Activated CD4-positive, alpha-beta T cell treated with anti-CD3 and anti-CD28 coated beads for 4 hours (primary cell): ENCODE measurements around the gene TBC1D1.
"Not testable (repeated sequence)": the region's sequence is repeated elsewhere in the genome, so short reads cannot be mapped to it uniquely, and the experiment has no call there.

Experiments used
- DNase-seq, 2 donors: peaks; one replicate each; pipeline ENCODE4 v3.0.0-alpha.2; 2020

TBC1D1 gene

GRCh38 chr4:37968747-37969146 is 77.9 kb downstream of the TBC1D1 start:
- DNase-seq, result no peak

DNA sequence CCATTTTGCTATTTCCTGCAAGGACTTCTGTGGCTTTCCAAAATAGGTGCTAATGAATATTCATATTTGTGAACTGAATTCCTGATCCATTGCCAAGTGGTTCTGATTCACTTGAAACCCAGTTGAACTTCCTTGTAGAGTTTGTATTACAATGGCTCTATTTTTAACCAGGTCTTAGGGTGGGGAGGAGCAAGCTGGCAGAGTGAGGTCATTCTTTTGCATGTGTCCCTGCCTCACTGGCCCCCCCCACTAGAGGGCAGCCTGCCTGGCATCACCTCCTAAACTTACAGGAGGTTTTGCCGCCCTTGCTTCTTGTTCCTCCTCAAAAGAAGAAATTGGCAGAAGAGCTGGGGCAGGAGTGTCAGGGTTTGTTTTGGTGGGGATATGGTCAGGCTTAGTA is 79.8 kb downstream of the TBC1D1 start:
- peak; percentile 51 to 58 for DNase-seq

GRCh38 chr4:37971202-37971601 is 80.3 kb downstream of the TBC1D1 start:
- DNase-seq, result no peak

DNA sequence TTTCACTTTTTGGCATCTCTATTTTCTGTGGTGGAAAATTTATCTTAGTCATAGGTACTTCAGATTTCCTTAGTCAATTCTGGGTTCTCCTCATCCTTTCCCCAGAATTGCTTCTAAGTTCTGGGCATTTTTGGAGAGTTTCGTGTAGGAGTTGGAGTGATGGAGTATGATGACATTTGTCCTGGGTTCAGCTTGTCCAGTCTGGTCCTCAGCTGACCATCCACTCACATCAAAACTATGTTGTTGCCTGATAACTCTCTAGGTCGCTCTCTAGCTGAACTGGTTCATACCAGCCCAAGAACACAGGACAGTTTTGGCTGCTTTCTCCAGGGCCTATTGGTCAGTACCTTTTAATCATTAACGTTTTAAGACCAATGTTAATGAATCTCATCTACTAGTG is 82.6 kb downstream of the TBC1D1 start:
- no peak for DNase-seq

DNA sequence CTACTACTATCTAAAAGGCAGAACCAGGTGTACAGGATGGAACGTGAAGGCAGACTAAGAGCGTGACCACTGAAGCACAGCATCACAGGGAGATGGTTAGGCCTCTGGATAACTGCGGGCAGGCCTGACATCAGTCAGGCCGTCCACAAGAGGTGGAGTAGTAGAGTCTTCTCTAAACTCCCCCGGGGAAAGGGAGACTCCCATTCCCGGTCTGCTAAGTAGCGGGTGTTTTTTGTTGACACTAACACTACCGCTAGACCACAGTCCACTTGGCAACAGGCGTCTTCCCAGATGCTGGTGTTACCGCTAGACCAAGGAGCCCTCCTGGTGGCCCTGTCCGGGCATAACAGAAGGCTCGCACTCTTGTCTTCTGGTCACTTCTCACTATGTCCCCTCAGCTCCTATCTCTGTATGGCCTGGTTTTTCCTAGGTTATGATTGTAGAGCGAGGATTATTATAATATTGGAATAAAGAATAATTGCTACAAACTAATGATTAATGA is 84.5 kb downstream of the TBC1D1 start:
- not testable (repeated sequence) for DNase-seq

- DNase-seq, result no peak
Observed at GRCh38 chr4:37976507-37976906, 85.6 kb downstream of the TBC1D1 start.

- DNase-seq, result peak; percentile 71 to 83
Observed at GRCh38 chr4:37976991-37977470, 86.1 kb downstream of the TBC1D1 start.

- DNase-seq, result peak; percentile 75 to 76
Observed at GRCh38 chr4:37977471-37978247, 86.8 kb downstream of the TBC1D1 start.

- DNase-seq, result peak; percentile 6 to 12
Observed at GRCh38 chr4:37978248-37978924, 87.5 kb downstream of the TBC1D1 start.

- no peak for DNase-seq
Observed at GRCh38 chr4:37980246-37980645, 89.4 kb downstream of the TBC1D1 start.

DNA sequence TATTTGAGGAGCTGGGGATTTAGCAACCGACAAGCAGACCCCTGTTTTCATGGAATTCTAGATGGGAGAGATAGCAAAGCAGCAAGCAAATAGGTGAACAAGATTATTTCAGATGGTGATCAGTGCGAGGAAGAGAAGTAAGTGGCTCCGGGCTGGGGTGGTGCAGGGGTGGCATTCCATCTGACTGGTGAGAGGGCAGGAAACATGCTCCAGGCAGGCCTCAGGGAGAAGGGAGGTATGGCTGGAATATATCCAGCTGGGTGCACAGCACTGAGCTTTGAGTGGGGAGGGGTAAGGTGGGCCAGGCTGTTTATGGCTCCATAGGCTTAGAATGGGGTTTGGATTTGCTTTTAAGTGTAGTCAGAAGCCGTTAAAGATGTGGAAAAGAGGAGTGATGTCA is 90.5 kb downstream of the TBC1D1 start:
- no peak for DNase-seq

- DNase-seq, result no peak
Observed at GRCh38 chr4:37981844-37982720, 91.2 kb downstream of the TBC1D1 start.

GRCh38 chr4:37982736-37983135 is 91.9 kb downstream of the TBC1D1 start:
- DNase-seq, result no peak

GRCh38 chr4:37983951-37984350 is 93.1 kb downstream of the TBC1D1 start:
- DNase-seq, result no peak

DNA sequence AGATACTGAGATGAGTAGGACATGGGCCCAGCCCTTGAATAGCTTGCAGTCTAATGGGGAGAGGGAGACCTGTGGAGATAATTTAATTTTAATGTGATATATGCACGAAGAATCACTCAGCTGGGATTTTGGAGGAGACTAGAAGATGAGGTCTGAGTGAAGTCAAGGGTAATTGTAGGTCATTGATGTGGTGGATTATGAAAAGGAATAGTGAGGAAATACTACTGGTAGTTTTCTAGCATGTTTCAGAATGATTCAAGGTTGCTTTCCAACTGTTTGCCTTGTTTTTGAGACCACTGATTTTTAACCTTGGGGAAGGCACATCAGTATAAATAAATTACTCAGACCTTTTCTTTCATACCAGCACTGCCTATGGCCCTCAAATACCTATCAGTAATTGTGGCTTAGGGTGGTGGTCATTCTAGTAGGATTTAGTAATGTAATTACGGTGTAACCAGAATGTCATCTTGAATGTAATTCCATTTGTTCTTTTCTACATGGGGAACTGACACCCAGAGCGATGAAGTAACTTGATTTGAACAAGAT is 94.9 kb downstream of the TBC1D1 start:
- DNase-seq, result no peak

DNA sequence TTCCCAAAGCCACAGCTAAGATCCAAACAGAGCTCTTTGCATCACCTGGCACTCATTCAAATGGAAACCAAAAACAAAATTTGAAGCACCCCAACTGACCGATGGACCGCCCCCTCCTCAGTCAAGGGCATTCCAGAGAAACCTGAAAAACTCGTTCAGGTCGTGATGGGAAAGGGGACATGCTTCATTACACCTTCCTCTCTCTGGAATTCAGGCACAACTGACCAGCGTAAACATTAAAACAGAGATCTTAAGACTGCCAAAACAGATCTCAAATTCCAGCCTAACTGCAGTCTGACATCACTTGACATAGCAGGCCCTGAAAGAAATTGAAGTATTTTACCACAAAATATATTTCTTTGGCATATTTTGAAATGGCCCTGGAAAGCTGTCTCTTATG is 97.8 kb downstream of the TBC1D1 start:
- no peak for DNase-seq

DNA sequence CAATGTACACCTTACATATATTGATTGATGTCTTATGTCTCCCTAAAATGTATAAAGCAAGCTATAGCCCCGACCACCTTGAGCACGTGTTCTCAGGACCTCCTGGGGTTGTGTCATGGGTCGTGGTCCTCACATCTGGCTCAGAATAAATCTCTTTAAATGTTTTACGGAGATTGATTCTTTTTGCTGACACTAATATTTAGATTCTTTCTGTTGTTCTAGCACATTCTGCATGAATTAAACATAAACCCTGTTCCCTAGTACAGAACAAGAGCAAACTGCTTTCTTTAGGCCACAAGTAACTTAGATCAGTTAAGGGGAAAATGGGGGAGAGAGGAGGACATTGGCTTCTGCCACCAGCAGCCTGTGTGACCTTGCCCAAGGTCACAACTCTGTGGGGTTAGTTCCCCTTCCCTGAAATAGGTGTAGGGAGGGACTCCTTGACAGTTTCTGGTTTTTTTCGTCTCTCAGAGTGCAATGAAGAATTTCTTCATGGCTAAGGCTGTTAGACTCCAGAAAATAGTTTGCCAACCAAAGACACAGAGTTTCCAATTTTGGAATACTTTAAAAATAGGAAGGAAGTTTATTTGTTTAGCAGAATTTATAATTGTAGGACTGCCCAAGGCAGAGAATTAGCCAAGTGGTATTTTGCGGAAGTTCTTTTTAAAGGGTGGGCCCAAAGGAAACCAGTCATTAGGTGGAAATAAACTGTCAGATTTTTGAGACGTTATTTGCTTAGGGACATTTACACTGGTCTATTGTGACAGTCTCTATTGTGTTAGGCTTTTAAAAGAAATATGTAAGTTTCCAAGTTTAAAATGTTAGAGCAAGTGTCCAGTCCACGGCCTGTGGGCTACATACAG is 98.7 kb downstream of the TBC1D1 start:
- no peak for DNase-seq

DNA sequence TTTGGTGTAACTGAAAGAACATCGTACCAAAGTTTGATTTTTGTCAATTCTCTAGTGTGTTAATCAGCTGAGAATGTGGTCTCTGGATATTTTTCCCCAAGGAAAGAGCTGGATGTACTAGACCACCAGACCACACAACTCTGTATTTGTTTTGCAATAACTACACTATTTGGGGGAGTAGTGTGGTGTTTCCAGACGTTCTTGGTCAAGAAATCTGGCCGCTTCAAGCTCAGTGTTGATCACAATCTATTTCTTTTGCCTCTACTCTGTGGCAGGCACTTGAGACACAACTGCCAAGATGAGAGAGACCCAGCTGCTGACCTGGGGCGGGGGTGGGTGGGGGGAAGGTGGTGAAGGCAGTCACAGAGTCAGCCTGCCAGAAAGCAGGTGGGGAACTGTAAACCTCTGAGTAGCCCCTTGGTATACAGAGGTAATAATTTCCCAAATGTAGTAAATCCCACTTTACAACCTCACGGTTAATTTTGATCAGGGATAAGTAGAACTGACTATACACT is 99.9 kb downstream of the TBC1D1 start:
- DNase-seq, result no peak

DNA sequence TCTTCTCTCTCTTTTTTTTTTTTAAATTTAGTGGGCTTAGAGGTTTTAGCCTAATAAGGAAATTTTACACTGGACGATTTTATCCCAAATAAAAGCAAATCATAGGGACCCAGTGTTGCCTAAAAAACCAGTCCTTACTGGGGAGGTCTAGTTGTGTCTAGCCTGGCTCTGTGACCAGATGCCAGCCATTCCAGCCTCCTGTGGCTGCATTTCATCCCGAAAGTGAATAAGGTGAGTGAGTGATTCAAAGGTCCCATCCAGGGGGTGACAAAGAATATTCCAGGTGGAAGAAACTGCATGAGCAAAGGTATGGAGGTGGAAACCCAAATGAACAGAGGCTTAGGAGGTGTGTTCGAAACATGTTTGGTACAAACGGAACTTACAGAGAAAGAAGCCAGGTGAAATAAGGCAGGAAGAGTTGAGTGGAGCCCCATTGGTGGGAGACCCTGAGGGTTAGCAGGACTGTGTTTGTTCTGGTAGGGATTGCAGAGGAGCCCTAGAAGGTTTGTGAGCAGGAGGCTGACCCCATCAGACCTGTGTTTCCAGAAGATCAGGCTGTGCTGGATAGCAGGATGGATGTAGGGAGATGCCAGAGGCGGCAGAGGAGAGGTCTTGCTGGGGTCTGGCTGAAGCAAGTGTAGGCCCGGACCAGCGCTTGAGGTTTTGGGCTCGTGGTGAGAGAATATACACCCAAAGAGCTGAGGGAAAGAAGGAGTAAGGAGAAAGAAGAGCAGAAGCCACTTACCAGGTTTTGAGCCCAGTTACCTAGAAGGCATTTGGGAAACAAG is 100.9 kb downstream of the TBC1D1 start:
- DNase-seq, result no peak

DNA sequence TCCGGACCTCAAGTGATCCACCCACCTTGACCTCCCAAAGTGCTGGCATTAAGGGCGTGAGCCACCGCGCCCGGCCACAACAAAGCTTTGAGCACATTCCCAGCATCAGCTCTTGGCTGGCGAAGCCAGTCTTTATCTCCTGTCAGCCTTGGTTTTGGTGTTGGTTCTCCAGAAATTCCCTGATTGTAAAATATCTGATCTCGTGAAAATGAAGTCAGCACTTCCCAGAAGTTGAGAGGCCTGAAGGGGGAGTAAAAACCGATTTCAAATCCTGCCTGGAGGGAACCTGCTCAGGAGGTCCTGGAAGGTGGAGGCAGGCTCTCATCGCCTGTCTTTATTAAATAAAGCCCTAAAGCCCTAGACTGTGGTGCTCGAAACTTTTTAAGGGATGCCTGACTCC is 102.9 kb downstream of the TBC1D1 start:
- no peak for DNase-seq

GRCh38 chr4:37994569-37994968 is 103.7 kb downstream of the TBC1D1 start:
- no peak for DNase-seq
